ENCODE measurements around the gene AKT1.
"Not testable (repeated sequence)": the region's sequence is repeated elsewhere in the genome, so short reads cannot be mapped to it uniquely, and the experiment has no call there.

Gene AKT1

DNA sequence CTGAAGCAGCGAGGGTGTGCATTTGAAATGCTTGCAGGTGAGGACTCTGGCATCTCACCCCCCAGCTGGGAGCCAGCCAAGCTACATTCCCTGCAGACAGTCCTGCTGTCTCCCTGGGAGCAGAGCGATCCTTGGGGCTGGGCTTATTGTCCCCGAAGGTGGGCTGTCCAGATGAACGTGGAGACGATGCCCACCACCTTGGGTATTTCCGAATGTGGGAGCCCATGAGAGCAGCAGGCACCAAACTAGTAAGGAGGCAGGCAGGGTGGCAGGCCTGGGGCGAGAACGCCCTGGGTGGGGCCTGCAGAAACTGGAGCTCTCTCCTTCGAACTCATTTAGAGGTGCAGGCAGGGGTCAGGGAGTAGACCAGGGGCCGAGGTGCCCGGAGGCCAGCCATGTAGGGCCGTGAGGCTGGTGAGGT lies 23.8 kb upstream of the AKT1 start:
- no peak for DNase-seq (ENCODE audit: low spot score)

- no peak for DNase-seq (ENCODE audit: low spot score)
These were observed 23.2 kb upstream of the AKT1 start for GRCh38 chr14:104818714-104819161.

GRCh38 chr14:104817930-104818713 lies 22.6 kb upstream of the AKT1 start:
- DNase-seq (ENCODE audit: low spot score), result no peak

DNA sequence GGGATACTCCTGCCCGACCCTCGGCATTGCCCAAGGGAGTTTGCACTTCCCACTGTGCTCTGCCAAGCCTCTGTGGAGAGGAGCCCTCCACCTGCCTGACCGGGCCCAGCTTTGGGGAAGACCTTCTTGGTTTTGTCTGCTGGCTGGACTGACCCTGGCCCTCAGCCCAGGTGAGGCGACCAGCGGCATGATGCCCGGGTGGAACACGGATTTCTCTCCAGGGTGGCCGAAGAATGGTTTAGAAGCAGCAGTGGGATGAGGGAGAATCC lies 21.0 kb upstream of the AKT1 start:
- no peak for DNase-seq (ENCODE audit: low spot score)

DNA sequence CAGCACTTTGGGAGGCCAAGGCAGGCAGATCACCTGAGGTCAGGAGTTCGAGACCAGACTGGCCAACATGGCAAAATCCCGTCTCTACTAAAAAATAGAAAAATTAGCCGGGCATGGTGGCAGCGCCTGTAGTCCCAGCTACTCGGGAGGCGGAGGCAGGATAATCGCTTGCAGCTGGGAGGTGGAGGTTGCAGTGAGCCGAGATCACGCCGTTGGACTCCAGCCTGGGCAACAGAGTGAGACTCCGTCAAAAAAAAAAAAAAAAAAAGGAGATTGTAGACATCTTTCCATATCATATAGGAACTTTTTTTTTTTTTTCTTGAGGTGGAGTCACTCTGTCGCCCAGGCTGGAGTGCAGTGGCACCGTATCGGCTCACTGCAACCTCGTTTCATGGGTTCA lies 19.2 kb upstream of the AKT1 start:
- not testable (repeated sequence) for DNase-seq (ENCODE audit: low spot score)

GRCh38 chr14:104813286-104813685 lies 17.7 kb upstream of the AKT1 start:
- no peak for DNase-seq (ENCODE audit: low spot score)

- no peak for DNase-seq (ENCODE audit: low spot score)
These were observed 14.8 kb upstream of the AKT1 start for GRCh38 chr14:104810316-104810715.

DNA sequence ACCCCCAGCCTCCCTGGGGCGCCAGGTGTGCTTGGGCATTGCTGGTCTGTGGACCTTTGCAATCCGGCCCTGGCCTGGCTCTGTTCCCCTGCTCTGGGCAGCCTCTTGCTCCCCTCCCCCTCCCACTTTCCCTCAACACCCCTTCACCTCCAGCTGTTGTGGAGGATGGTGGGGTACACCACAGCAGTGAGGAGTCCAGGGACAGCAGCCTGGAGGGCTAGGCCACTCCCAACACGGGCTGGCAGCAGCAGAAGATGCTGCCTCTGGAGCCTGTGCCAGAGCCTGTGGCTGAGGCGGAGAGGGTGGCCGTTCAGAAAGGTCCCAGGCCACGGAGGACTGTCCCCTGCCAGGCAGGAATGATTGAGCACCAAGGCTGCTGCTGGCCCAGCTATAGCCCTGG lies 12.9 kb upstream of the AKT1 start:
- DNase-seq (ENCODE audit: low spot score), result no peak

GRCh38 chr14:104806625-104807465 lies 11.3 kb upstream of the AKT1 start:
- no peak for DNase-seq (ENCODE audit: low spot score)

DNA sequence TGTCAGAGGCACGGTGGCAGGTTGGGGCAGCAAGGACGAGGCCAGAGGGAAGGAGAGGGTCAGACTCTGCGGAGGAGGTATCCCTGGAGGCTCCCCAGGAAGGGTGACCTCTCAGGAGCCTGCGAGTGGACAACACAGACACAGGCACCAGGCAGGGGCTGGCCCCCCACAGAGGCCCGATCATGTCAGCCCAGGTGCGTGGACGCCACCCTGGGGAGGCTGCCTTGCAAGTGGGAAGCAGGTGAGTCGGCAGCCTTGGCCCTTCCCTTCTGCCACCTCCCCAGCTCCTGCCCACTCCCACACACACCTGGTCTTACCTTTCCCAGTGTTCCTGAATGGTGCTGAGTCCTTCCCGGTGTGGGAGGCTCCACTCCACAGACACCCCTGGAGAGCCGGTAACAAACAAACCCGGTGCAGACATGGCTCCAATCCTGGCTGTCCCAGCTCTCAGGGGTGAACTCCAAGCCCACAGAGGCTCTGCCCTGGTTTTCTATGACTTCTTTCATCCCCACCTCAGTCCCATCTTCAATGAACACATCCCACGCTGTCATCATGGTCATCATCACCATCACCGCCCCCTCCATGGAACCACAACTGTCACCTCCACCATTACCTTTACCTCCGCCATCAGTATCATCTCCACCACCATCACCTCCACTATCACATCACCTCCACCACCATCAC lies 10.5 kb upstream of the AKT1 start:
- no peak for DNase-seq (ENCODE audit: low spot score)

DNA sequence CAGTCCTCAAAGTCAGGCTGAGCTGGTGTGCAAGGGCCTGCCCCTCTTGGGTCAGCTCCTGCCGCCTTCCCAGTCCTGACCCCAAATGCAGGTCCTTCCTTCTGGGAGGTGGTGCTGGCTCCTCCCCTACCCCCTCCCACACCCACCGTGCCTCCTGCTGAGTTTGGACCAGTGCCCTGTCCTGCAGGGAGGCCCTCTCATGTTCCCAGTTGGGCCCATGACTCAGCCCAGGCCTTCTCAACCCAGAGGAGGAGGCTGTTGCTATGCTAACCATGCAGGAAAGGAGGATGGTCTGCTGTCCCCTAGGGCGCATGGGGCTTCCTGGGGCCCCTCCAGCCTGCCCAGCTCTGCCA lies 9.8 kb upstream of the AKT1 start:
- no peak for DNase-seq (ENCODE audit: low spot score)

GRCh38 chr14:104804481-104805325 lies 9.2 kb upstream of the AKT1 start:
- DNase-seq (ENCODE audit: low spot score), result no peak

DNA sequence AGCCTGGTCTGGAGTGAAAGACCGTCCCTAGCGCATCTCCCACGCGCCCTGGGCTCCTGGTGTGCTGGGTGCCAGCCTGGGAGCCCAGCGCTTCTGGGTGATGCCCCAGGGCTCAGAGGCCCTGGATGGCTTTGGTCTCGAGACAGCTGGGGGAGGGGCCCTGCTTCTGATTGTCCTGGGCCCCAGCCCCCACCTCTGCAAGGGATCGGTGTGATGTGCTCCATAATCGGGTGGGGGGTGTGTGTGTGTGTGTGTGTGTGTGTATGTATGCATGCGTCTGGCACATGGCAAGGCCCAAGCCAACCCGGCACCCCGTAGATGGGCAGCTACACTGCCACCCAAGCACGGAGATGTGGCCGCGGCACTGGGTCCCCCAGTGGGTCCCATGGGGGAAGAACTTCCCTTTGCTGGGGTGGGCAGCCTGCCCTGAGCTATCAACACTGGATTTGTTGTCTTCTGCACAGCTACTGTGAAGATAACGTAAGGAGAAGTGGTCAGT lies 8.4 kb upstream of the AKT1 start:
- no peak for DNase-seq (ENCODE audit: low spot score)

- no peak for DNase-seq (ENCODE audit: low spot score)
These were observed 7.8 kb upstream of the AKT1 start for GRCh38 chr14:104803280-104803911.

GRCh38 chr14:104802394-104803184 lies 7.0 kb upstream of the AKT1 start:
- no peak for DNase-seq (ENCODE audit: low spot score)

- no peak for DNase-seq (ENCODE audit: low spot score)
These were observed 6.2 kb upstream of the AKT1 start for GRCh38 chr14:104801520-104802393.

DNA sequence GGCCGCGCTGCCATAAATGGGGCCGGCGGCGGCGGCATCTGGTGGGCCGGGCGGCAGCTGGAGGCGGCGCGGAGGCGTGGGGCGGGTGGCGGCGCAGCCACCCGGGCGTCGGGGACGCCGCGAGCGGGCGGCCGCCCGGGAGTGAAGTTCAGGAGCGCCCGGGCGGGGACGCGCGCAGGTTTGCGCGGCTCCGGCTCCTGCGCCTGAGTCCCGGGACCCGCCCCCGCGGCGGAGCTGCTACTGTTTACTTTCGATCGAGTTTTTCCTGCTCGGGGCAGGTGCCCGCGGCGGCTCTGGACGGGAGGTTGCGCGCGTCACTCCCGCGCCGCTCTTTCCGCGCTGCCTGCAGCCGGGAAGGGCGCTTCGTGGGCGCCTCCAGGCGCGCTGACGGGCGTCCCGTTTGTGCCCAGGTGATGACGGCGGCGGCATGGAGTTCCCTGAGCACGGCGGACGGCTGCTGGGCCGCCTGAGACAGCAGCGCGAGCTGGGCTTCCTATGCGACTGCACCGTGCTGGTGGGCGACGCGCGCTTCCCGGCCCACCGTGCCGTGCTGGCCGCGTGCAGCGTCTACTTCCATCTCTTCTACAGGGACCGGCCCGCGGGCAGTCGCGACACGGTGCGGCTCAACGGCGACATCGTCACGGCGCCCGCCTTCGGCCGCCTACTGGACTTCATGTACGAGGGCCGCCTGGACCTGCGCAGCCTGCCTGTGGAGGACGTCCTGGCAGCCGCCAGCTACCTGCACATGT lies 5.4 kb upstream of the AKT1 start, which contains the start of gene ZBTB42:
Gene ZBTB42 (plus strand): TSS at position 331 of the 749 bp plus-strand sequence. CDS start 97 bp downstream, at position 428.
- DNase-seq (ENCODE audit: low spot score), result no peak
